ENCODE data around the gene TOMM5. TPM values are rescaled to one million over a fixed set of nuclear protein-coding genes. Genes with fewer than 3 reads are reported as not detected.

TOMM5 gene
- total and polyA plus RNA-seq, 2 of the 4 experiments (the other 2 are of a cell fraction) = 159 to 206 TPM

- Histone ChIP-seq H4K8ac (ENCODE audit: low read depth in 2 of 2, low read length in 2 of 2) (no peak overlapping the region), H3K79me1 (ENCODE audit: low read depth in 1 of 2, low read length in 2 of 2) (no peaks in the 10 kb centered on the region; a peak in 1 of 4 replicates), H3K56ac (ENCODE audit: extremely low read depth, insufficient read depth, low read length) (no peak overlapping the region), H2BK15ac (ENCODE audit: low read depth, low read length) (no peak overlapping the region), H3K9me3 (ENCODE audit: control insufficient read depth, insufficient read depth, low read length) (no peaks in the 10 kb centered on the region), H2AK5ac (ENCODE audit: low read depth, low read length) (no peak overlapping the region), H2BK120ac (ENCODE audit: low read depth, low read length) (no peak overlapping the region), H3K18ac (ENCODE audit: low read depth, low read length) (peak overlapping the region; percentile 29; the same call in 1 of the 2 replicates), H3K9me1 (ENCODE audit: insufficient read depth, low read length) (peaks cover 3% of the 10 kb centered on the region), H3K4me3 (ENCODE audit: insufficient read depth, low read depth, low read length) (no peak overlapping the region), H4K91ac (ENCODE audit: insufficient read depth, low read depth, low read length) (no peak overlapping the region), H2AK9ac (replicated peaks; ENCODE audit: low read depth, low read length, poor library complexity) (no peak overlapping the region), H2BK20ac (ENCODE audit: low read depth, low read length) (no peak overlapping the region), H2BK5ac (ENCODE audit: low read depth, low read length, poor library complexity, severe bottlenecking) (no peak overlapping the region), H4K20me1 (ENCODE audit: insufficient read depth, low read length) (no peaks in the 10 kb centered on the region), H2AFZ (replicated peaks; ENCODE audit: low read length, poor library complexity) (no peak overlapping the region), H3K23ac (ENCODE audit: low read depth, low read length) (no peak overlapping the region), H3K27me3 (ENCODE audit: control insufficient read depth, insufficient read depth, low read length) (peaks cover 5% of the 10 kb centered on the region), H3K4me2 (ENCODE audit: low read depth, low read length) (no peak overlapping the region), H3K36me3 (ENCODE audit: control insufficient read depth, insufficient read depth, low read length) (no peaks in the 10 kb centered on the region), H3K9ac (ENCODE audit: low read depth, low read length) (no peak overlapping the region), H3K14ac (replicated peaks; ENCODE audit: low read depth, low read length) (no peak overlapping the region), H3K27ac (ENCODE audit: insufficient read depth, low read length) (no peak overlapping the region), H3K4me1 (ENCODE audit: control insufficient read depth, insufficient read depth, low read length) (peaks cover 4% of the 10 kb centered on the region), H4K5ac (ENCODE audit: low read depth, low read length) (no peak overlapping the region), H3K4ac (ENCODE audit: low read depth, low read length) (no peak overlapping the region)
- ChIA-PET CTCF (no interaction called here), POLR2A (ENCODE audit: unreplicated experiment) (interaction anchor here (0.5 kb wide), 1 partner anchor 43 kb away, joined by 3 read pairs; no protein-coding TSS in a partner anchor)
- intact Hi-C loops (cut with micrococcal nuclease) (no loop called here), in situ Hi-C loops (cut with MboI; ENCODE audit: low sequenced_read_pairs) (no loop called here), dilution Hi-C loops (cut with HindIII; ENCODE audit: low sequenced_read_pairs, unreplicated experiment) (no loop called here)
- TF ChIP-seq CTCF (conservative IDR thresholded peaks at IDR 0.05; ENCODE audit: low read depth, low read length) = no peak
- TF ChIP-seq MAFK (IDR thresholded peaks at IDR 0.05; ENCODE audit: low read depth, low read length) = no peak
- no peak for TF ChIP-seq MAZ (IDR thresholded peaks at IDR 0.05; ENCODE audit: borderline replicate concordance, low read depth, low read length)
- TF ChIP-seq CHD1 (IDR thresholded peaks at IDR 0.05; ENCODE audit: low read depth, low read length) = no peak
- TF ChIP-seq USF2 (IDR thresholded peaks at IDR 0.05; ENCODE audit: low read depth, low read length) = no peak
- no peak for TF ChIP-seq CEBPB (IDR thresholded peaks at IDR 0.05; ENCODE audit: low read depth, low read length)
- TF ChIP-seq ELK1 (IDR thresholded peaks at IDR 0.05; ENCODE audit: borderline replicate concordance, low read depth, low read length) = no peak
- no peak for TF ChIP-seq RFX5 (IDR thresholded peaks at IDR 0.05; ENCODE audit: low read depth, low read length)
- DNase-seq (no peak), ATAC-seq (ENCODE audit: low read depth) (no peak)
- no TSS peak for BruUV-seq (replicated peaks)
- 57% methylated on average over 2 of the region's 9 CpGs; no CpG with 5 or more reads in 1 of the 2 experiments for WGBS, 2 experiments (ENCODE audit: extremely low coverage in 2 of 2, insufficient read length in 1 of 2)
Observed at GRCh38 chr9:37621273-37622121, 29.1 kb upstream of the TOMM5 start.
